GM12878 (cell line): ENCODE results near the gene COPB1. TPM values are rescaled to one million over a fixed set of nuclear protein-coding genes. Genes with fewer than 3 reads are reported as not detected.

Experiments
- ATAC-seq: fragments of 200-7000 bp; cut with Tn5 transposase; 3 replicates; pipeline ENCODE4 v1.9.1; 2020; ENCODE audit warnings: mild to moderate bottlenecking, moderate library complexity
- BruUV-seq: library from RNA; stranded (reverse); fragments of 400-500 nt; replicated peaks from 2 replicates; lab custom pipeline; 2021; lab: Mats Ljungman, UMichigan
- CTCF ChIA-PET: fragments of 300-600 bp; sonication (Branson Sonifier 250); formaldehyde crosslinking; extraction: SDS; loops from one replicate; lab custom pipeline; 2021; ENCODE audit warnings: inconsistent platforms; lab: Yijun Ruan, JAX
- POLR2A ChIA-PET: fragments of 350-600 bp; formaldehyde crosslinking; extraction: SDS; loops from one replicate; lab custom pipeline; 2021; ENCODE audit warnings: inconsistent platforms; lab: Charles Lee
- RAD21 ChIA-PET: fragments of 300-600 bp; sonication (Branson Sonifier 250); formaldehyde crosslinking; loops from one replicate; lab custom pipeline; 2023; ENCODE audit warnings: antibody characterized with exemption; ENCODE audit not compliant: unreplicated experiment; lab: Charles Lee
- SMC1A ChIA-PET: fragments of 300-600 bp; sonication (Branson Sonifier 250); formaldehyde crosslinking; loops from one replicate; lab custom pipeline; 2023; ENCODE audit not compliant: unreplicated experiment, uncharacterized antibody; lab: Charles Lee
- DNase-seq: peaks from one replicate; pipeline ENCODE4 v3.0.0-alpha.2; 2011; ENCODE audit warnings: low read depth, low spot score
- FAIRE-seq: peaks from 3 replicates; lab custom pipeline; 2011; peaks lifted over from hg19 to GRCh38; lab: Jason Lieb, UNC
- H2AFZ ChIP-seq: 2 replicates; pipeline ENCODE4 v1.6.0; 2011; ENCODE audit warnings: low read depth, low read length, control low read depth; ENCODE audit not compliant: control insufficient read depth
- H3K27ac ChIP-seq: 2 replicates; pipeline ENCODE4 v1.5.1; 2011; ENCODE audit warnings: control low read depth; ENCODE audit not compliant: control insufficient read depth, insufficient read depth
- H3K27me3 ChIP-seq, 2 experiments: replicated peaks in 1 of 2; 2 replicates each; pipeline versions ENCODE4 v1.6.0 to v1.6.1; 2011; ENCODE audit warnings: low read length in 1 of 2; ENCODE audit not compliant: control insufficient read depth in 2 of 2, insufficient read depth in 2 of 2
- H3K36me3 ChIP-seq, 2 experiments: 2 replicates each; pipeline ENCODE4 v1.5.1; 2011; ENCODE audit warnings: low read length in 1 of 2; ENCODE audit not compliant: control insufficient read depth in 2 of 2, insufficient read depth in 2 of 2
- H3K4me1 ChIP-seq: 2 replicates; pipeline ENCODE4 v1.6.1; 2011; ENCODE audit warnings: mild to moderate bottlenecking, low read length, moderate library complexity, mixed read lengths; ENCODE audit not compliant: control insufficient read depth, insufficient read depth
- H3K4me2 ChIP-seq: 2 replicates; pipeline ENCODE4 v1.6.0; 2011; ENCODE audit warnings: control low read depth; ENCODE audit not compliant: control insufficient read depth, insufficient read depth
- H3K4me3 ChIP-seq: fragments of 200-600 bp; sonication (generic); 2 replicates; pipeline ENCODE4 v1.5.1; 2016
- H3K79me2 ChIP-seq: 2 replicates; pipeline ENCODE4 v1.6.0; 2011; ENCODE audit warnings: low read length; ENCODE audit not compliant: control insufficient read depth, insufficient read depth
- H3K9ac ChIP-seq: 2 replicates; pipeline ENCODE4 v1.8.0; 2011; ENCODE audit warnings: low read length, control low read depth, mixed read lengths; ENCODE audit not compliant: control insufficient read depth, insufficient read depth
- H3K9me3 ChIP-seq: replicated peaks from 3 replicates; pipeline ENCODE4 v1.5.1; 2011; ENCODE audit warnings: mild to moderate bottlenecking, low read length; ENCODE audit not compliant: control insufficient read depth, insufficient read depth
- H4K20me1 ChIP-seq: 2 replicates; pipeline ENCODE4 v1.6.0; 2011; ENCODE audit not compliant: control insufficient read depth, insufficient read depth
- NFYB ChIP-seq: IDR thresholded peaks from 2 replicates; pipeline ENCODE4 v1.6.1; 2011; ENCODE audit warnings: low read depth, mild to moderate bottlenecking, low read length, improper control_type of control experiment, moderate library complexity; ENCODE audit not compliant: insufficient read depth
- NKRF ChIP-seq: fragments of 450-650 bp; conservative IDR thresholded peaks from 2 replicates; pipeline ENCODE4 v1.6.1; 2017; ENCODE audit warnings: mild to moderate bottlenecking, moderate library complexity
- ZNF622 ChIP-seq: fragments of 450-650 bp; IDR thresholded peaks from 2 replicates; pipeline ENCODE4 v1.6.1; 2017; ENCODE audit warnings: mild to moderate bottlenecking, inconsistent platforms
- WGBS: methylation state at CpG from one replicate; pipeline ENCODE4 v1.1.6; 2016; ENCODE audit warnings: low lambda C conversion rate; ENCODE audit not compliant: insufficient replicate concordance, insufficient coverage; ENCODE audit errors: missing lambda C conversion rate; 5-methylcytosine and 5-hydroxymethylcytosine counted together
- in situ Hi-C: fragments of 300-500 bp; cut with MboI; formaldehyde crosslinking; loops from 9 replicates; pipeline ENCODE4 v1.14.3; 2018; ENCODE audit warnings: mixed read lengths
- intact Hi-C: fragments of 100-400 bp; cut with micrococcal nuclease; formaldehyde crosslinking; loops from one replicate; pipeline ENCODE4 v1.14.2; 2022; ENCODE audit not compliant: unreplicated experiment
- polyA plus RNA-seq, 11 experiments: library from polyadenylated mRNA; depleted of rRNA in 4 of 11; unstranded in 6 of 11; stranded (reverse) in 5 of 11; fragments of >200 nt; fragmentation: Nextera tagmentation in 4 of 11; fragmentation: Illumina TruSeq in 1 of 11; extraction: Ambion mirVana in 4 of 11; extraction: Trizol in 1 of 11; gene quantifications; 1 replicate in 1 of 11; 2 replicates in 10 of 11; pipeline versions ENCODE4 v1.2.1 to v1.2.3, GENCODE V29; 2011 to 2016; ENCODE audit warnings: inconsistent platforms in 2 of 11, missing spikeins in 2 of 11, low read depth in 1 of 11
- total RNA-seq, 4 experiments: library from RNA; depleted of rRNA in 3 of 4; stranded (reverse); fragments of >200 nt in 3 of 4; fragmentation: Illumina TruSeq in 1 of 4; extraction: Trizol in 1 of 4; gene quantifications; 2 replicates each; pipeline versions ENCODE4 v1.2.1 to v1.2.3, GENCODE V29; 2013 to 2021

The COPB1 gene
- total and polyA plus RNA-seq, 10 of the 15 experiments (the other 5 are each of a cell fraction or from before 2014, with no cell fraction given): 67.0 to 149 (median 109) TPM

GRCh38 chr11:14417186-14417585 is 82.4 kb downstream of the COPB1 start:
- intact Hi-C loops: no loop called here
- no peak overlapping the region for H2AFZ ChIP-seq
- no peaks in the 10 kb centered on the region for H3K9me3 ChIP-seq
- ChIA-PET SMC1A (interaction anchor here (0.7 to 5.8 kb wide), 8 partner anchors 10 to 114 kb away, joined by 3 to 120 read pairs (median 4); no protein-coding TSS in a partner anchor), CTCF (interaction anchor here (1.0 to 9.0 kb wide), 7 partner anchors 38 to 492 kb away, joined by 3 to 271 read pairs (median 7); no protein-coding TSS in a partner anchor), POLR2A (no interaction called here), RAD21 (interaction anchor here (2.6 to 9.5 kb wide), 2 partner anchors 108 to 114 kb away, joined by 15 to 123 read pairs; no protein-coding TSS in a partner anchor)
- no peak overlapping the region for H3K27ac ChIP-seq
- H3K9ac ChIP-seq: no peak overlapping the region
- no peaks in the 10 kb centered on the region for H3K36me3 ChIP-seq
- TF ChIP-seq NKRF (no peak), ZNF622 (no peak), NFYB (peak; percentile 35; the same call in 1 of the 2 replicates)
- in situ Hi-C loops: loop anchor here (25.0 kb wide), 1 partner anchor 455 kb away; the partner anchor contains the start of gene SPON1
- FAIRE-seq (no peak), ATAC-seq (no peak), DNase-seq (no peak)
- H3K4me1 ChIP-seq: peaks cover 10% of the 10 kb centered on the region
- no TSS peak for BruUV-seq
- no peaks in the 10 kb centered on the region for H3K79me2 ChIP-seq
- H4K20me1 ChIP-seq: no peaks in the 10 kb centered on the region
- H3K4me2 ChIP-seq: no peak overlapping the region
- no peak overlapping the region for H3K4me3 ChIP-seq
- no peaks in the 10 kb centered on the region for H3K27me3 ChIP-seq
- 91% methylated on average over 4 of the region's 4 CpGs for WGBS
